ENCODE results near the gene JPH2. TPM values are rescaled to one million over a fixed set of nuclear protein-coding genes. Genes with fewer than 3 reads are reported as not detected.

JPH2 gene
- total RNA-seq, 1 donor from 2014 or later, result 4.9 TPM

DNA sequence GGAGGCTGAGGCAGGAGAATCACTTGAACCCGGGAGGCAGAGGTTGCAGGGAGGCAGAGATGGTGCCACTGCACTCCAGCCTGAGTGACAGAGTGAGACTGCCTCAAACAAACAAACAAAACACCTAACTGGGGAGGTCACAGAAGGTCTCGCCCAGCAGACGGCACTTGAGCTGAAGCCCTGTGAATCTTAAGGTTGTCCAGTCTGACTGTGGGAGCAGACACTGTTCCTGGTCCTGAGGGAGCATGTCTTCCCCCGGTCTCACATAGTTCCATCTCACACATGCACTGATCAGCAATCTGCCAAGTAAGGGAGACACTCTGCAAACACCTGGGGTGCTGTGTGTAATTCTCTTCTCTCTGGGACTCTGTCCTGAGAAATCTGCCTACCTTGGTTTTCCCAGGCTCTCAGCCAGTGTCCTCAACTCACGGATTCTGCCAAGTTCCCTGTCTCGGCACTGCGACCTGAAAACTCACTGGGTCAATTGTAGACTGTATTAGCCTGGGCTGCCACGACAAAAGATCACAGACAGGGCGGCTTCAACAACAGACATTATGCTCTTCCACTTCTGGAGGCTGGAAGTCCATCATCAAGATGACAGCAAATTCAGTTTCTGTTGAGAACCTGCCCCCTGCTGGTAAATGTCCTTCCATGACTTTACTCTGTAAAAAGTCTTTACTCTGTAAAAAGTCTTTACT is 94.3 kb downstream of the JPH2 start:
- Mint-ChIP-seq H3K27me3 (no peaks in the 10 kb centered on the region), H3K4me3 (no peak overlapping the region), H3K27ac (no peak overlapping the region), H3K9me3 (no peaks in the 10 kb centered on the region), H3K36me3 (no peaks in the 10 kb centered on the region), H3K4me1 (ENCODE audit: unreplicated experiment) (peaks cover 11% of the 10 kb centered on the region)
- DNase-seq (ENCODE audit: extremely low spot score, unreplicated experiment), result no peak
- TF ChIP-seq, protein P1, sequence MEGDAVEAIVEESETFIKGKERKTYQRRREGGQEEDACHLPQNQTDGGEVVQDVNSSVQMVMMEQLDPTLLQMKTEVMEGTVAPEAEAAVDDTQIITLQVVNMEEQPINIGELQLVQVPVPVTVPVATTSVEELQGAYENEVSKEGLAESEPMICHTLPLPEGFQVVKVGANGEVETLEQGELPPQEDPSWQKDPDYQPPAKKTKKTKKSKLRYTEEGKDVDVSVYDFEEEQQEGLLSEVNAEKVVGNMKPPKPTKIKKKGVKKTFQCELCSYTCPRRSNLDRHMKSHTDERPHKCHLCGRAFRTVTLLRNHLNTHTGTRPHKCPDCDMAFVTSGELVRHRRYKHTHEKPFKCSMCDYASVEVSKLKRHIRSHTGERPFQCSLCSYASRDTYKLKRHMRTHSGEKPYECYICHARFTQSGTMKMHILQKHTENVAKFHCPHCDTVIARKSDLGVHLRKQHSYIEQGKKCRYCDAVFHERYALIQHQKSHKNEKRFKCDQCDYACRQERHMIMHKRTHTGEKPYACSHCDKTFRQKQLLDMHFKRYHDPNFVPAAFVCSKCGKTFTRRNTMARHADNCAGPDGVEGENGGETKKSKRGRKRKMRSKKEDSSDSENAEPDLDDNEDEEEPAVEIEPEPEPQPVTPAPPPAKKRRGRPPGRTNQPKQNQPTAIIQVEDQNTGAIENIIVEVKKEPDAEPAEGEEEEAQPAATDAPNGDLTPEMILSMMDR (conservative IDR thresholded peaks at IDR 0.05), result peak; percentile 75

DNA sequence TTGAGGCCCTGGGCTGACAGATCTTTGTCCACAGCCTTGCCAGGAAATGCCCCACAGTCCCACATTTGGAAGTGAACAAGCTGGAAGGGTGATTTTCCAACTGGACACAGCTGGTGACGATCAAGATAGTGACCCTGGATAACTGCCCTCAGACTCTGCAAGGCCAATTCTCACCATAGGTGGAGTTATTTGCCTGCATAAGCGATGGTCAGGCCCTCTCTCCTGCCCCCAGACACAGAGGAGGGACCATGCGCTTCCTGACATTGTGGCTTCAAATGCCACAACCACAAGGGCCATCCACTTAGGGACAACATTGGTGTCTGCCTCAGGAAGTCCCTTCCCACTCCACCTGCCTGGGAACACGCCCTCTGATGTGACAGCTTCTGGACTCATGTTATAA is 96.0 kb downstream of the JPH2 start:
- TF ChIP-seq, protein P1 (conservative IDR thresholded peaks at IDR 0.05), result no peak
- H3K27me3 Mint-ChIP-seq, result peaks cover 9% of the 10 kb centered on the region

DNA sequence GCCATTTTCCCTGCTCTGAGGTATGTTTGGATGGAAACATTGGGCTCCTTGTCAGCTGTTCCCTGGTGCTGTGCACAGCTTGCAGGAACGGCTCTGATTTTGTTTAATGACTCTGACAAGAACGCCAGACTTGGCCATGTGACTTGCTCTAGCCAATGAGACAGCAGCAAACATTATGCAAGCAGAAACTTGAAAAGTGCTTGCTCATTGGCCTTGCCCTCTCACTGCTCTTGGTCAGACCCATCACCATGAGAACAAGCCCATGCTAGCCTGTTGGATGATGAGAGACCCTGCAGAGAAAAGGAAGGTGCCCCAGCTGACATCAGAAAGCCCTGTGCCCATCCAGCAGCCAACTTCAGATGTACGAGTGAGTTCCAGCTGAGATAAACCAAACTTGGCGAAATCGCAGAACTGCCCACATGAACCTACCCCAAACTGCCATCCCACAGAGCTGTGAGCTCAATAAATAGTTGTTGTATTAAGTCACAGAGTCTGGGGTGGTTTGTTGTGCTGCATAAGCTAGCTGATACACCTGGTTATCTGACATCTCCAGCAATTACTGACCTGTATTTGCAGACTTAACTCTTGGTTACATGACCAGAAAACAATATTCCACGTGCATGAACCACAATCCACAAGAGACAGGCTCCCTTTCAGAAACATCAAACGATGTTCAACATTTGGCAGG is 96.9 kb downstream of the JPH2 start:
- Mint-ChIP-seq H3K27ac (no peak overlapping the region), H3K27me3 (peaks cover 9% of the 10 kb centered on the region), H3K4me3 (no peak overlapping the region), H3K36me3 (no peaks in the 10 kb centered on the region), H3K9me3 (no peaks in the 10 kb centered on the region), H3K4me1 (ENCODE audit: unreplicated experiment) (peaks cover 11% of the 10 kb centered on the region)
- TF ChIP-seq, protein P1 (conservative IDR thresholded peaks at IDR 0.05), result no peak
- no peak for DNase-seq (ENCODE audit: extremely low spot score, unreplicated experiment)

More for the DNA sequence above, 96.0 kb downstream of the JPH2 start:
- DNase-seq (ENCODE audit: extremely low spot score, unreplicated experiment), result no peak
- Mint-ChIP-seq H3K9me3 (no peaks in the 10 kb centered on the region), H3K27ac (no peak overlapping the region), H3K4me3 (no peak overlapping the region), H3K36me3 (no peaks in the 10 kb centered on the region), H3K4me1 (ENCODE audit: unreplicated experiment) (peaks cover 11% of the 10 kb centered on the region)

DNA sequence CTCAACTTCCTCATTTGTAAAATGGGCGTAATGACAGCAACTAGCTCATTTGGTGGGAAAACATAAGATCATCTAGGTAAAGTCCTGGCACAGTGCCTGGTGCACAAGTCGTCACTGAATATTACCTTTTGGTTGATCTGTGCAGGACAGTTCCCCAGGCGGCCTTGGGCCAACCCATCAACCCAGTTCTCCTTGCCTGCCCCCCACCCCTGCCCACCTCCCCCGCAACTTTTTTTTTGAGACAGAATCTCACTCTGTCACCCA is 99.2 kb downstream of the JPH2 start:
- TF ChIP-seq, protein P1 (conservative IDR thresholded peaks at IDR 0.05), result no peak
- Mint-ChIP-seq H3K27ac (no peak overlapping the region), H3K9me3 (no peaks in the 10 kb centered on the region), H3K4me1 (ENCODE audit: unreplicated experiment) (peaks cover 10% of the 10 kb centered on the region), H3K27me3 (peaks cover 12% of the 10 kb centered on the region), H3K4me3 (no peak overlapping the region), H3K36me3 (no peaks in the 10 kb centered on the region)
- peak; percentile 43 for DNase-seq (ENCODE audit: extremely low spot score, unreplicated experiment)

DNA sequence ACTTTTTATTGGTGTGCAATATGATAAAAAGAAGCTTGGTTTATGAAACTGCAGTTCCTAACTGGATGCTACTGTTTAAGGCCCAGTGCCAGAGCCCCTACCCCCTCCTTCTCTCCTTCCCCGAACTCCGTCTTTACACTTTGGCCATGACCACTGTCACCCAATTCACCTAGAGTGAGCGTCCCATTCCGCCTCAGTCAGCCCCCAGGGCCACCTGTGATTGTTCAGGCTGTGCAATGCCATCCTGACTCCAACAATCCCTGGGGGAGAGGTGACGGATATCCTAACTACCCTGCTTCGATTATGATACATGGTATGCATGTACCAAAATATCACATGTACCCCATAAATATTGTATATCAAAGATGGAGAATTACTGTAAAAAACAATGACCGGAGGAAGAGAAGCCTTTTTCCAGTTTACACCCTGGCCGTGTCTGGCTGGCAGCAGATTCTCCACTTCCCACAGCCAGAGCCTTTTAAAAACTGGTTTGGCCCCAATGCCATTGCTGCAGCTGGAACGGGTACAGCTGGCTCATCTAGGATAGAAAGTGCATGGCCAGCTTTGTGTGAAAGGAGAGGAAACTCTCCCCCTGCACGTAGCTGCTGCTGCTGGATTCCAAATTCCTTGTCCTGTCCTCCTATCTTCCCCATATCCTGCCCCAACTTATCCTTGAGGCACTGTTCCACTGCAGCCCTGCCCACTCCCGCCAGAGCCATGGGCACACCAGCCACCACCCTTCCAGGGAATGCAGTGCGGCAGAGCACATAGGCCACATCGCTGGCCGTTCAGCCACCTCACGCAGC is 99.7 kb downstream of the JPH2 start:
- DNase-seq (ENCODE audit: extremely low spot score, unreplicated experiment), result no peak
- no peaks in the 10 kb centered on the region for H3K9me3 Mint-ChIP-seq
- no peaks in the 10 kb centered on the region for H3K36me3 Mint-ChIP-seq
- TF ChIP-seq, protein P1 (conservative IDR thresholded peaks at IDR 0.05), result no peak
- no peak overlapping the region for H3K27ac Mint-ChIP-seq
- no peak overlapping the region for H3K4me3 Mint-ChIP-seq
- peaks cover 11% of the 10 kb centered on the region for H3K4me1 Mint-ChIP-seq (ENCODE audit: unreplicated experiment)
- H3K27me3 Mint-ChIP-seq, result peaks cover 12% of the 10 kb centered on the region

Data from type B pancreatic cell (in vitro differentiated cells).